Hematopoietic multipotent progenitor cell treated with erythropoietin and hydrocortisone succinate and interleukin-3 and kit ligand, for 4 days (in vitro differentiated cells): ENCODE results near the gene KDM6A.
"Not testable (repeated sequence)": the region's sequence is repeated elsewhere in the genome, so short reads cannot be mapped to it uniquely, and the experiment has no call there.

Experiments
- DNase-seq: peaks from one replicate; pipeline ENCODE4 v3.0.0-alpha.2; 2015

KDM6A gene

GRCh38 chrX:44872821-44873414 lies at the start of gene KDM6A:
KDM6A (plus strand) TSS chrX:44873188; CDS start chrX:44873552, 364 bp downstream.
- peak; percentile 97 for DNase-seq

GRCh38 chrX:44823193-44823592 lies 49.8 kb upstream of the KDM6A start:
- not testable (repeated sequence) for DNase-seq

GRCh38 chrX:44828008-44828605 lies 44.9 kb upstream of the KDM6A start:
- peak; percentile 4 for DNase-seq

- no peak for DNase-seq
These were observed 43.2 kb upstream of the KDM6A start for GRCh38 chrX:44829832-44830231.

GRCh38 chrX:44842550-44843317 lies 30.3 kb upstream of the KDM6A start:
- DNase-seq, result no peak

- DNase-seq, result peak; percentile 74
These were observed 29.7 kb upstream of the KDM6A start for GRCh38 chrX:44843318-44843702.

- peak; percentile 22 for DNase-seq
These were observed 29.2 kb upstream of the KDM6A start, which contains the start of gene DUSP21 for GRCh38 chrX:44843753-44844152. DUSP21 (plus strand) TSS chrX:44844021; CDS start chrX:44844133, 112 bp downstream.

GRCh38 chrX:44844204-44844603 lies 28.8 kb upstream of the KDM6A start:
- DNase-seq, result no peak

- not testable (repeated sequence) for DNase-seq
These were observed 22.1 kb upstream of the KDM6A start for GRCh38 chrX:44850891-44851290.

- DNase-seq, result peak; percentile 20
These were observed 1.8 kb upstream of the KDM6A start for GRCh38 chrX:44871114-44871645.

GRCh38 chrX:44871931-44872820 lies 812 bp upstream of the KDM6A start:
- peak; percentile 57 for DNase-seq

GRCh38 chrX:44873415-44874276 lies 658 bp downstream of the KDM6A start:
- DNase-seq, result peak; percentile 72

- peak; percentile 76 for DNase-seq
These were observed 1.6 kb downstream of the KDM6A start for GRCh38 chrX:44874420-44875184.

- no peak for DNase-seq
These were observed 2.1 kb downstream of the KDM6A start for GRCh38 chrX:44875185-44875489.

GRCh38 chrX:44876086-44876485 lies 3.1 kb downstream of the KDM6A start:
- peak; percentile 20 for DNase-seq

- no peak for DNase-seq
These were observed 3.8 kb downstream of the KDM6A start for GRCh38 chrX:44876767-44877166.

GRCh38 chrX:44878780-44879179 lies 5.8 kb downstream of the KDM6A start:
- DNase-seq, result no peak

GRCh38 chrX:44881549-44881948 lies 8.6 kb downstream of the KDM6A start:
- DNase-seq, result no peak

- no peak for DNase-seq
These were observed 9.6 kb downstream of the KDM6A start for GRCh38 chrX:44882635-44883034.

- DNase-seq, result no peak
These were observed 12.0 kb downstream of the KDM6A start for GRCh38 chrX:44884944-44885343.

GRCh38 chrX:44889824-44890223 lies 16.8 kb downstream of the KDM6A start:
- DNase-seq, result peak; percentile 50
